ENCODE measurements around the gene TAS1R3.

TAS1R3 gene

GRCh38 chr1:1331068-1331965 lies at the start of gene TAS1R3:
TSS of gene TAS1R3 (plus strand) at chr1:1331280. CDS start at chr1:1331346, 66 bp downstream.
- in situ Hi-C loops (cut with MboI; ENCODE audit: low sequenced_read_pairs), result no loop called here

- in situ Hi-C loops (cut with MboI; ENCODE audit: low sequenced_read_pairs), result no loop called here
Observed at GRCh38 chr1:1281533-1282321, 49.4 kb upstream of the TAS1R3 start.

- in situ Hi-C loops (cut with MboI; ENCODE audit: low sequenced_read_pairs), result no loop called here
Observed at GRCh38 chr1:1282998-1283397, 48.1 kb upstream of the TAS1R3 start.

GRCh38 chr1:1283821-1284220 lies 47.3 kb upstream of the TAS1R3 start:
- in situ Hi-C loops (cut with MboI; ENCODE audit: low sequenced_read_pairs), result no loop called here

- in situ Hi-C loops (cut with MboI; ENCODE audit: low sequenced_read_pairs), result no loop called here
Observed at GRCh38 chr1:1284221-1285101, 46.6 kb upstream of the TAS1R3 start.

- in situ Hi-C loops (cut with MboI; ENCODE audit: low sequenced_read_pairs), result no loop called here
Observed at GRCh38 chr1:1285102-1285571, 45.9 kb upstream of the TAS1R3 start.

- in situ Hi-C loops (cut with MboI; ENCODE audit: low sequenced_read_pairs), result no loop called here
Observed at GRCh38 chr1:1285611-1286311, 45.3 kb upstream of the TAS1R3 start.

- in situ Hi-C loops (cut with MboI; ENCODE audit: low sequenced_read_pairs), result no loop called here
Observed at GRCh38 chr1:1286313-1287261, 44.5 kb upstream of the TAS1R3 start.

- in situ Hi-C loops (cut with MboI; ENCODE audit: low sequenced_read_pairs), result no loop called here
Observed at GRCh38 chr1:1287288-1288110, 43.6 kb upstream of the TAS1R3 start.

- in situ Hi-C loops (cut with MboI; ENCODE audit: low sequenced_read_pairs), result no loop called here
Observed at GRCh38 chr1:1290238-1290731, 40.8 kb upstream of the TAS1R3 start.

GRCh38 chr1:1291023-1291528 lies 40.0 kb upstream of the TAS1R3 start:
- in situ Hi-C loops (cut with MboI; ENCODE audit: low sequenced_read_pairs), result no loop called here

GRCh38 chr1:1291548-1292441 lies 39.3 kb upstream of the TAS1R3 start:
- in situ Hi-C loops (cut with MboI; ENCODE audit: low sequenced_read_pairs), result no loop called here

- in situ Hi-C loops (cut with MboI; ENCODE audit: low sequenced_read_pairs), result no loop called here
Observed at GRCh38 chr1:1292442-1292779, 38.7 kb upstream of the TAS1R3 start.

- in situ Hi-C loops (cut with MboI; ENCODE audit: low sequenced_read_pairs), result no loop called here
Observed at GRCh38 chr1:1292851-1293250, 38.2 kb upstream of the TAS1R3 start.

GRCh38 chr1:1293263-1294249 lies 37.5 kb upstream of the TAS1R3 start:
- in situ Hi-C loops (cut with MboI; ENCODE audit: low sequenced_read_pairs), result no loop called here
